Esophagus muscularis mucosa (tissue), 3 donors: ENCODE results near the gene CEMIP2.

Experiments
- POLR2AphosphoS5 ChIP-seq, 2 donors: sonication (generic); formaldehyde crosslinking; IDR thresholded peaks; one replicate each; pipeline ENCODE4 v1.6.1; 2017; ENCODE audit warnings: antibody characterized with exemption in 2 of 2
- TF ChIP-seq, protein P1 (sequence below), 3 experiments: fragments of 200-600 bp in 2 of 3; fragments of 450-650 bp in 1 of 3; sonication (generic) in 2 of 3; IDR thresholded peaks; one replicate each; pipeline ENCODE4 v1.5.1; 2017 to 2019; ENCODE audit warnings: antibody characterized with exemption in 3 of 3, mild to moderate bottlenecking in 2 of 3, moderate library complexity in 1 of 3

DNA sequence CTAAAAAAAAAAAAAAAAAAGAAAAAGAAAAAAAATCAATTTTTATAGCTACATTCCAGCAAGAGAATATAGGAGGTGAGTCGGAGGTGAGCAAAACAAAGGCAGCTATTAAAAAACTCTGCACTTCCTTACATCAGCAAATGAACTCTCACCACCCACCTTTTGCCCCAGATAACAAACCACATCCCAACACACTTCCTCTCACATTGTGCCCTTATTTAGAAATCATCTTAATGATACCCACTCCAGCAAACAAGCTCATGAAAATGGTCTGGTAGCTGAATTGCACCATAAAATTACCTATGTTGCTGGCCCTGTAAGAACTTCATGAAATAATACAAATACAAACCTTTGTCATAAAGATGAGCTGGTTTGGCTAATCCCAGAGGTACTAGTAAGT, 82.9 kb downstream of the CEMIP2 start:
- no peak for TF ChIP-seq POLR2AphosphoS5 (IDR thresholded peaks at IDR 0.05)
- TF ChIP-seq, protein P1, sequence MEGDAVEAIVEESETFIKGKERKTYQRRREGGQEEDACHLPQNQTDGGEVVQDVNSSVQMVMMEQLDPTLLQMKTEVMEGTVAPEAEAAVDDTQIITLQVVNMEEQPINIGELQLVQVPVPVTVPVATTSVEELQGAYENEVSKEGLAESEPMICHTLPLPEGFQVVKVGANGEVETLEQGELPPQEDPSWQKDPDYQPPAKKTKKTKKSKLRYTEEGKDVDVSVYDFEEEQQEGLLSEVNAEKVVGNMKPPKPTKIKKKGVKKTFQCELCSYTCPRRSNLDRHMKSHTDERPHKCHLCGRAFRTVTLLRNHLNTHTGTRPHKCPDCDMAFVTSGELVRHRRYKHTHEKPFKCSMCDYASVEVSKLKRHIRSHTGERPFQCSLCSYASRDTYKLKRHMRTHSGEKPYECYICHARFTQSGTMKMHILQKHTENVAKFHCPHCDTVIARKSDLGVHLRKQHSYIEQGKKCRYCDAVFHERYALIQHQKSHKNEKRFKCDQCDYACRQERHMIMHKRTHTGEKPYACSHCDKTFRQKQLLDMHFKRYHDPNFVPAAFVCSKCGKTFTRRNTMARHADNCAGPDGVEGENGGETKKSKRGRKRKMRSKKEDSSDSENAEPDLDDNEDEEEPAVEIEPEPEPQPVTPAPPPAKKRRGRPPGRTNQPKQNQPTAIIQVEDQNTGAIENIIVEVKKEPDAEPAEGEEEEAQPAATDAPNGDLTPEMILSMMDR (IDR thresholded peaks at IDR 0.05) = no peak
